Fibroblast of lung (primary cell): ENCODE results near the gene VSIR.

Source experiments
- CTCF ChIP-seq, 2 donors: IDR thresholded peaks in 1 of 2; conservative IDR thresholded peaks in 1 of 2; 1 replicate in 1 of 2; 2 replicates in 1 of 2; pipeline ENCODE4 v1.5.1; 2011 to 2012; ENCODE audit warnings: low read length in 2 of 2, control low read depth in 1 of 2, inconsistent platforms in 1 of 2, low read depth in 1 of 2, mild to moderate bottlenecking in 1 of 2
- EZH2 ChIP-seq: IDR thresholded peaks from 2 replicates; pipeline ENCODE4 v1.5.1; 2012; ENCODE audit warnings: low read length, control low read depth, mild to moderate bottlenecking; ENCODE audit errors: missing control alignments

DNA sequence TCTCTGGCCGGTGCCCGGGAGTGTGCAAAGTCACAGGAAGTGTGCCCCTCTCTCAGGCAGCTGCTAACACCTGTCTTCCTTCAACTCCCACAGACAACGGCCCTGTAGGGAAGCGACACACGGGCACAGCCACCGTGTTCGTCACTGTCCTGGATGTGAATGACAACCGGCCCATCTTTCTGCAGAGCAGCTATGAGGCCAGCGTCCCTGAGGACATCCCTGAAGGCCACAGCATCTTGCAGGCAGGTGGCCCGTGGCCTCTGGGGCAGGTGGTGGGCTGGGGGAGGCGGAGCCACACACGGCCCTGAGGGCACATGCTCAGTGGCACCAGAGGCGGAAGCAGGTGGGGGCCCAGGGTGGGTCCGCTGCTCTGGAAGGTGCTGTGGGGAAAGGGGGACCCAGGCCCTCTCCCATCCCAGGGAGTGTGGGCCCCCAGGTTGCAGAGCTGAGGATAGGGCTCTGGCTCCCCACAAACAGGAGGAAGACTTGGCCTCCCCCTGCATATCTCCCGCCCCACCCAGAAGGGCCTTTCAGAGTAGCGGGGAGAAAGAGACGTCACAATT, 60.7 kb downstream of the VSIR start:
- TF ChIP-seq CTCF (conservative IDR thresholded peaks at IDR 0.05 in 1 of 2, IDR thresholded peaks at IDR 0.05 in 1 of 2; ENCODE audit: low read depth in 1 of 2, low read length in 2 of 2) (no peak), EZH2 (no peak)
